Ishikawa (cell line): ENCODE results near the gene MOB3B.

Experiments used
- EP300 ChIP-seq: IDR thresholded peaks from 2 replicates; pipeline ENCODE4 v1.6.1; 2012; ENCODE audit warnings: borderline replicate concordance
- FOXM1 ChIP-seq: IDR thresholded peaks from 2 replicates; pipeline ENCODE4 v1.6.1; 2012; ENCODE audit warnings: low read depth, borderline replicate concordance
- MAX ChIP-seq: IDR thresholded peaks from 2 replicates; pipeline ENCODE4 v1.6.1; 2012
- TAF1 ChIP-seq: IDR thresholded peaks from 2 replicates; pipeline ENCODE4 v1.6.1; 2012; ENCODE audit warnings: low read depth, mild to moderate bottlenecking

- TF ChIP-seq EP300 (no peak), TAF1 (no peak), FOXM1 (no peak), MAX (no peak)
Measured at GRCh38 chr9:27337833-27338526, 191.6 kb downstream of the MOB3B start.
